H9 (cell line): Measurements from ENCODE around the gene CHST1. TPM values are rescaled to one million over a fixed set of nuclear protein-coding genes. Genes with fewer than 3 reads are reported as not detected.

Experiments
- DNase-seq: peaks from one replicate; pipeline ENCODE4 v3.0.0-alpha.2; 2017
- H2AFZ ChIP-seq: one replicate; pipeline ENCODE4 v1.6.1; 2013; ENCODE audit warnings: mild to moderate bottlenecking, low read length, control low read depth, moderate library complexity
- H2AK5ac ChIP-seq: 2 replicates; pipeline ENCODE4 v1.6.1; 2013; ENCODE audit warnings: low read length, control low read depth, mixed read lengths; ENCODE audit not compliant: insufficient read length
- H2BK120ac ChIP-seq: one replicate; pipeline ENCODE4 v1.6.1; 2013; ENCODE audit warnings: low read depth, mild to moderate bottlenecking, low read length, control low read depth, inconsistent platforms; ENCODE audit not compliant: poor library complexity, severe bottlenecking
- H2BK12ac ChIP-seq: 2 replicates; pipeline ENCODE4 v1.6.1; 2013; ENCODE audit warnings: low read length, control low read depth, mixed read lengths, low read depth; ENCODE audit not compliant: insufficient read length
- H2BK15ac ChIP-seq: 2 replicates; pipeline ENCODE4 v1.6.1; 2013; ENCODE audit warnings: low read depth, low read length, control low read depth
- H2BK20ac ChIP-seq: one replicate; pipeline ENCODE4 v1.6.1; 2013; ENCODE audit warnings: low read depth, mild to moderate bottlenecking, low read length, control low read depth, inconsistent platforms; ENCODE audit not compliant: poor library complexity, severe bottlenecking
- H2BK5ac ChIP-seq: 2 replicates; pipeline ENCODE4 v1.6.1; 2013; ENCODE audit warnings: low read length, control low read depth, mixed read lengths; ENCODE audit not compliant: insufficient read length
- H3K14ac ChIP-seq: 2 replicates; pipeline ENCODE4 v1.6.1; 2013; ENCODE audit warnings: low read length, control low read depth; ENCODE audit not compliant: insufficient read depth
- H3K18ac ChIP-seq: 2 replicates; pipeline ENCODE4 v1.6.1; 2013; ENCODE audit warnings: low read depth, mild to moderate bottlenecking, mixed read lengths, low read length, control low read depth; ENCODE audit not compliant: insufficient read length
- H3K23ac ChIP-seq: 2 replicates; pipeline ENCODE4 v1.6.1; 2013; ENCODE audit warnings: low read length, control low read depth, mixed read lengths, low read depth; ENCODE audit not compliant: insufficient read length
- H3K23me2 ChIP-seq: 2 replicates; pipeline ENCODE4 v1.6.1; 2013; ENCODE audit warnings: low read depth, mild to moderate bottlenecking, mixed read lengths, low read length, control low read depth; ENCODE audit not compliant: insufficient read length, poor library complexity, severe bottlenecking
- H3K27ac ChIP-seq: 2 replicates; pipeline ENCODE4 v1.5.1; 2013; ENCODE audit warnings: low read length, control low read depth, mixed read lengths, low read depth; ENCODE audit not compliant: insufficient read length
- H3K27me3 ChIP-seq: 2 replicates; pipeline ENCODE4 v1.6.1; 2013; ENCODE audit warnings: low read length, control low read depth, inconsistent platforms; ENCODE audit not compliant: insufficient read depth
- H3K4ac ChIP-seq: 2 replicates; pipeline ENCODE4 v1.6.1; 2013; ENCODE audit warnings: low read depth, mild to moderate bottlenecking, control low read depth, inconsistent platforms, low read length, moderate library complexity
- H3K4me1 ChIP-seq: 2 replicates; pipeline ENCODE4 v1.6.1; 2013; ENCODE audit warnings: low read length, control low read depth, inconsistent platforms; ENCODE audit not compliant: insufficient read depth
- H3K4me2 ChIP-seq: 2 replicates; pipeline ENCODE4 v1.6.1; 2013; ENCODE audit warnings: low read length, control low read depth, mixed read lengths; ENCODE audit not compliant: insufficient read length, insufficient read depth
- H3K56ac ChIP-seq: 2 replicates; pipeline ENCODE4 v1.6.1; 2013; ENCODE audit warnings: low read depth, mild to moderate bottlenecking, mixed read lengths, low read length, control low read depth; ENCODE audit not compliant: insufficient read length
- H3K79me1 ChIP-seq: 2 replicates; pipeline ENCODE4 v1.6.1; 2013; ENCODE audit warnings: low read depth, mild to moderate bottlenecking, moderate library complexity, low read length, control low read depth, inconsistent platforms; ENCODE audit not compliant: insufficient read depth, poor library complexity, severe bottlenecking
- H3K79me2 ChIP-seq: 2 replicates; pipeline ENCODE4 v1.6.1; 2013; ENCODE audit warnings: low read length, control low read depth, inconsistent platforms; ENCODE audit not compliant: insufficient read depth
- H3K9ac ChIP-seq: 2 replicates; pipeline ENCODE4 v1.6.1; 2013; ENCODE audit warnings: low read length, control low read depth, mixed read lengths; ENCODE audit not compliant: insufficient read length; ENCODE audit errors: extremely low read depth
- H3K9me3 ChIP-seq: one replicate; pipeline ENCODE4 v1.6.1; 2013; ENCODE audit warnings: low read depth, low read length, inconsistent platforms; ENCODE audit not compliant: control insufficient read depth
- H3T11ph ChIP-seq: one replicate; pipeline ENCODE4 v1.6.1; 2013; ENCODE audit warnings: mild to moderate bottlenecking, low read length, control low read depth, inconsistent platforms
- H4K20me1 ChIP-seq: one replicate; pipeline ENCODE4 v1.6.1; 2013; ENCODE audit not compliant: control insufficient read depth, insufficient read length, insufficient read depth
- H4K5ac ChIP-seq: 2 replicates; pipeline ENCODE4 v1.6.1; 2013; ENCODE audit warnings: low read depth, mild to moderate bottlenecking, mixed read lengths, low read length, control low read depth; ENCODE audit not compliant: insufficient read length
- H4K8ac ChIP-seq: replicated peaks from 2 replicates; pipeline ENCODE4 v1.6.1; 2013; ENCODE audit warnings: low read length, control low read depth, mixed read lengths, low read depth; ENCODE audit not compliant: insufficient read length
- H4K91ac ChIP-seq: 2 replicates; pipeline ENCODE4 v1.6.1; 2013; ENCODE audit warnings: low read depth, mild to moderate bottlenecking, moderate library complexity, mixed read lengths, low read length, control low read depth; ENCODE audit not compliant: insufficient read length
- H3K27ac Mint-ChIP-seq, 3 experiments: 2 replicates in 2 of 3; 3 replicates in 1 of 3; pipeline ENCODE4 v1.8.0; 2020 to 2021; ENCODE audit warnings: mixed read lengths in 3 of 3, mild to moderate bottlenecking in 1 of 3, moderate library complexity in 1 of 3
- H3K27me3 Mint-ChIP-seq: 2 replicates; pipeline ENCODE4 v1.8.0; 2021; ENCODE audit warnings: low read depth, mild to moderate bottlenecking, moderate library complexity, mixed read lengths
- H3K36me3 Mint-ChIP-seq, 3 experiments: 2 replicates in 2 of 3; 3 replicates in 1 of 3; pipeline ENCODE4 v1.8.0; 2020 to 2021; ENCODE audit warnings: low read depth in 3 of 3, mixed read lengths in 3 of 3; ENCODE audit not compliant: insufficient read depth in 1 of 3
- H3K4me1 Mint-ChIP-seq, 2 experiments: 2 replicates each; pipeline ENCODE4 v1.8.0; 2020; ENCODE audit warnings: mixed read lengths in 2 of 2
- H3K4me3 Mint-ChIP-seq, 2 experiments: 2 replicates in 1 of 2; 3 replicates in 1 of 2; pipeline ENCODE4 v1.8.0; 2020 to 2021; ENCODE audit warnings: mild to moderate bottlenecking in 2 of 2, mixed read lengths in 2 of 2, moderate library complexity in 1 of 2
- H3K9me3 Mint-ChIP-seq, 2 experiments: 2 replicates in 1 of 2; 3 replicates in 1 of 2; pipeline ENCODE4 v1.8.0; 2020; ENCODE audit warnings: mild to moderate bottlenecking in 2 of 2, mixed read lengths in 2 of 2, moderate library complexity in 1 of 2
- CTCF ChIP-seq: fragments of 200-600 bp; sonication (generic); conservative IDR thresholded peaks from 3 replicates; pipeline ENCODE4 v1.8.0; 2021; ENCODE audit warnings: antibody characterized with exemption, mild to moderate bottlenecking
- WGBS: extraction: QIAGEN DNeasy Blood & Tissue Kit; methylation state at CpG from one replicate; pipeline ENCODE4 v1.1.7; 2013; ENCODE audit warnings: missing lambda C conversion rate, low lambda C conversion rate, mixed read lengths; ENCODE audit not compliant: insufficient read length; ENCODE audit errors: extremely low coverage; 5-methylcytosine and 5-hydroxymethylcytosine counted together
- total RNA-seq: library from RNA; stranded (reverse); gene quantifications from 2 replicates; pipeline ENCODE4 v1.2.1, GENCODE V29; 2021

Gene CHST1
- total RNA-seq, 1 experiment from 2014 or later, result 0.57 TPM

GRCh38 chr11:45659031-45659817, 6.2 kb downstream of the CHST1 start:
- no peak overlapping the region for H3K27ac ChIP-seq
- TF ChIP-seq CTCF, result no peak
- Mint-ChIP-seq H3K27ac (no peak overlapping the region), H3K27me3 (peaks cover 55% of the 10 kb centered on the region), H3K9me3 (no peaks in the 10 kb centered on the region), H3K4me3 (no peak overlapping the region), H3K4me1 (peaks cover 41 to 55% of the 10 kb centered on the region in 2 experiments), H3K36me3 (no peaks in the 10 kb centered on the region; a peak in 1 of 7 replicates)
- no peak overlapping the region for H2BK20ac ChIP-seq
- no peak overlapping the region for H3T11ph ChIP-seq
- no peak overlapping the region for H2AK5ac ChIP-seq
- no CpG with 5 or more reads among the region's 15 CpGs for WGBS
- no peak overlapping the region for H4K5ac ChIP-seq
- H3K79me1 ChIP-seq, result no peaks in the 10 kb centered on the region
- no peak overlapping the region for H3K14ac ChIP-seq
- no peak overlapping the region for H3K4ac ChIP-seq
- no peak overlapping the region for H3K23ac ChIP-seq
- H4K91ac ChIP-seq, result no peak overlapping the region
- H4K8ac ChIP-seq, result no peak overlapping the region
- H3K79me2 ChIP-seq, result no peaks in the 10 kb centered on the region
- H3K4me2 ChIP-seq, result no peak overlapping the region
- H2BK12ac ChIP-seq, result no peak overlapping the region
- no peaks in the 10 kb centered on the region for H4K20me1 ChIP-seq
- no peaks in the 10 kb centered on the region; the same call in 1 of the 2 replicates for H3K4me1 ChIP-seq
- no peak overlapping the region for H3K9ac ChIP-seq
- H3K56ac ChIP-seq, result no peak overlapping the region
- H2BK5ac ChIP-seq, result no peak overlapping the region
- H2BK120ac ChIP-seq, result no peak overlapping the region
- H3K23me2 ChIP-seq, result peaks cover 2% of the 10 kb centered on the region
- DNase-seq, result no peak
- no peaks in the 10 kb centered on the region for H3K9me3 ChIP-seq
- peaks cover 5% of the 10 kb centered on the region; the same call in 1 of the 2 replicates for H3K27me3 ChIP-seq
- H2BK15ac ChIP-seq, result no peak overlapping the region
- no peak overlapping the region for H2AFZ ChIP-seq
- no peak overlapping the region for H3K18ac ChIP-seq
